NCI-H1417 (cell line): Measurements from ENCODE around the gene MMP3.

Experiments used
- DNase-seq, 3 experiments: peaks; one replicate each; lab custom pipeline; 2025; lab: John Stamatoyannopoulos, UW

Gene MMP3

DNA sequence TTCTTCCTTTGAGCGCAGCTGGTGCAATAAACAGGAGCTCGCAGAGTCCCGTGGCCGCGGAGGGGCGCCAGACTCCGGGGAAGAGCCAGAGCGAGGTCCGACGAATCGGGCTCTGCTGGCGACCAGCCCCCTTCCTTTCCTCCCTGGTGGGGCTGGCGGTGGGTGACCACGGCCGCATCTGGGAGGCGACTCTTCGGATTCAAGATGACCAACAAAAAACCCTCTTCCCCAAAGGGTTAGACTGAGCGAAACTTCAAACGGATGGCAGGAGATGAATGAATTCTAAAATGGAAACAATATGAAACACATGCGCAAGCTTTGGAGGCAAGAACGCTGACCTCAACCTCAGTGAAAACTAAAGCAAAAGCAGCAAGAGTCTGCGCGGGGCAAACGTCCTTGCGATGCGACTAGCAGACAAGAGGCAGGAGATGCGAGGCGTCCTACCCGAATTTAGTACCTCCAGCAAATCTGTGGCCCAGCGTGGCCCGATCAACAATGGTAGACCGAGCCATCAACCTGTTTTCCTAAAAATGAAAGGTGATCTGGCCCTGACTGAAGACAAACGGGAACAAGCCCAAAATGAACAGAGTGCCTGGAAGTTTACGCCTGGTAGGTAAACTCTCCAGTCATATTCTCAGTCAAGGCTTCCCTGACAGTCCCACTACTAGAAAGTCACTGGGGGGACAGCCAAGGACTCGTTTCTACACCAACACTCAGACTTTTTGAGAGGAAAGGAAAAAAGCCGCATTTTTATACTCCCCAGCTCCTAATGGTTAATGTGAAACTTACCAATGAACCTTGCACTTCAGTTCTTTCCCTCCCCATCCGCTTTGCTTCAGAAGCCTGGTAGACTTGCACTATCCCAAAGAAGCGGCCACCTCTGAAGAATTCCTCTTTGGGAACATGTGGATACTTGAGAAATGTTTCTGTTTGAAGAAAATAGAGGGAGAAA is 11.6 kb downstream of the MMP3 start:
- DNase-seq = no peak

DNA sequence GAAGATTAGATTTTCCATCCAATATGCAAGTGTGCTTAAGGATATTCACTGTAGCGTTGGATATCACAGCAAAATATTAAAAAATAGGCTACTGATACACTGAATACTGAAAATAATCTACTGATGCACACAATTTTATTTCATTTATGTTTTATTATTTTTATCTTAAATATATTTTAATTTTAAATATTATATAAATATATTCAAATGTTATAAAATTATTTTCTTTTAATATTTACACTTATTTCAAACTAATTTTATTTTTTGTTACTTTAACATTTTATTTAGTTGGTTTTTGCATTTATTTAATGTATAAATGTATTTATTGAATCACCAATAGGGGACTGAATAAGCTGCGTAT is 12.3 kb downstream of the MMP3 start:
- no peak for DNase-seq

DNA sequence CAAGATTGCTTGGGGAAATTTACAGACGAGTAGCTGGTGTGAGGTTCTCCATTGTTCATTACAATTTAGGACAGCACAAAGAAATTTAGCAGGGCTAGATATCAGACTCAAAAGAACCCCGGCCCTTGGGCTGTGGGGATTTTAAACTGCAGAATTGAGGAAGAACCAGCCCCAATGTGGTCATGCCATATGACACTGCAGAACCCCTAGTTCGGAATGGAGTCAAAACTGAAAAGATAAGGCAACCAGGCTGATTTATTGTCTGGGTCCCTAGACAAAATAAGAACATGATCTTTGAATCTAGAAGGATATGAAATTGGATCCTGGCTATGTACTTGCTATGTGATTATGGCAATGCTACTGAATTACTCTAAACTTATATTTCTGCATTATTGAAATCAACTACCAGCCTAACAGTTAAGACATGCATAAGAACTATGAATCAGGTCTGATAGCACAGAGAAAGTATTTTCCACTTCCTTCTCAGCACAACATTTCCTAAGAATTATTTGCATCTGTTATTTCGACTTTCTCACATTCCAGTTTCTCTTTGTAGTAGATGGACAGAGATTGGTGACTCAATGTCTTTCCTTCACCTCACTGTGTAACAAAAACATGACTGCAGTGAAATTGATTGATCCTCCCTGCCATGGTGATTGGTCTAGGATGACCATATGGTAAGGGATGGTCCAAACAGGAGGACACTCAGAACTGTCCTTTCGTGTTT is 13.2 kb downstream of the MMP3 start:
- DNase-seq = no peak

DNA sequence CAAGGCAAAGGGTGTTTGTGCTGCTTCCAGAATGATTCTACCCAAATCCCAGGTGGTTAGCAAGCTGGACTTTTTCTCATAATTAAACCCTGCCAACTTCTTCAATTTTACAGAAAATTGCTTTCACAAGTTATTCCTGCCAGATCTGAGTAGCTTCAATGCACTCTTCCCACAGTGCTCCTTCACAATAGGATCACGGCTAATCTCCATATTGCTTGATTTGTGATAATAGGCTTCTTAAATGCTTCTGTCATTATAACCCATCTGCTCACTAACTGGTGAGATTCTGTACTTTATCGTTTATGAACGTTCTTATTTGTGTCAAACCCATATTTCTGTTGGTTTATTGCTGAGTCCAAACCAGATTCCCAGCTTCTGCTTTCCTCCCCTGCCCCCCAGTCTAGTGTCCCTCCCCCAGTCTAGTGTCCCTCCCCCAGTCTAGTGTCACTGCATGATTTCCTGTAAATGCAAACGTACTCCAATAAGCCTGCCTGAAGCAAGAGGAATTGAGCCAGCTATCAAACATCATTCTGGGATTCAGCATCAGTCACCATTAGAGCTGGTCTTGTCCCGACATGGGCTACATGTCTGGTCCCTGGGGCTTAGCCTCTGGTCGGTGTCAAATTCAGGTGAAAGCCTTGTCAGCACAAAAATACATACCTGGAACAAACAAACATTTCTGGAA is 14.0 kb downstream of the MMP3 start:
- DNase-seq = peak in 2 of 3 experiments; percentile 25 to 48

DNA sequence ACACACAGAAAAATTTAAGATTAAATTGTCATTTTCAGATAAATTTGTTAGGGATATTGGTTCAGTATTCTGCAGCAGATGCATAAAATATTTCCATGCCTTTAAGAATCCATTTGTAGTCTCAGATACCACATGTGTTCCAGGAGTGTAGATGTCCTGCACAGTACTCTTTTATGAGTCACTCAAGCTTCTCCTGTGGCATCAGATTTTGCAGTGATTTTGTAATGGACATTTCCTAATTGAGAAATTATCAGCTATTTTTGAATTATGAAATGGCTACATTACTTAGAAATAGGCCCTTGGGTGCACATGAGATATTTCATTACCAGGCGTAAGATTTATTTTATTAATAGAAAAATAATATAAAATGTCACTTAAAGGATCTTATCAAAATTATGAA is 18.9 kb downstream of the MMP3 start:
- no peak for DNase-seq

DNA sequence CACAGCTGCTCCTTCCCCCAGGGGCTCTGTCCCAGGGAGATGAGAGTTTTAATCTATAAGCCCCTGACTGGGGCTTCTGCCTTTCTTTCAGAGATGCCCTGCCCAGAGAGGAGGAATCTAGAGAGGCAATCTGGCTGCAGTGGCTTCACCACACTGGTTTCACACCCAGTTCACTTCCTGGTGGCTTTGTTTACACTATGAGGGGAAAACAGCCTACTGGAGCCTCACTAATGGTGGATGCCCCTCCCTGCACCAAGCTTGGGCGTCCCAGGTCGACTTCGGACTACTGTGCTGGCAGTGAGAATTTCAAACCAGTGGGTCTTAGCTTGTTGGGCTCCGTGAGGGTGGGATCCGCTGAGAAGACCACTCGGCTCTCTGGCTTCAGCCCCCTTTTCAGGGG is 23.9 kb downstream of the MMP3 start:
- DNase-seq = no peak

DNA sequence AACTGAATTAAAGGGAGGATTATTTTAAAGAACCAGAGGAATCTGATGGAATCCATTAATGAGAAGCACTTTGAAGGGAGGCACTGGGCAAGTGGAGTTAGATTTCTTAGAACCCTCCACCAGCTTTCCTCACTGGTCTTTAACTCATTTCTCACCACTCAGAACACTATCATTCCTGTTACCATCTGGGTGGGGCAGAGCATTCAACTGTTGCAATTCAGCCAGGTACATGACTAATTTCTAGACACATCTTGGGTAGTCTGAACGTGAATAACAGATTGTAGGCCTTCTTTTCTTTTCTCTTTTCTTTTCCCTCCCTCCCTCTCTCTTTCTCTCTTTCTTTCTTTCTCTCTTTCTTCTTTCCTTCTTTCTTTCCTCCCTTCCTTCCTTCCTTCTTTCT is 29.9 kb downstream of the MMP3 start:
- DNase-seq = no peak

DNA sequence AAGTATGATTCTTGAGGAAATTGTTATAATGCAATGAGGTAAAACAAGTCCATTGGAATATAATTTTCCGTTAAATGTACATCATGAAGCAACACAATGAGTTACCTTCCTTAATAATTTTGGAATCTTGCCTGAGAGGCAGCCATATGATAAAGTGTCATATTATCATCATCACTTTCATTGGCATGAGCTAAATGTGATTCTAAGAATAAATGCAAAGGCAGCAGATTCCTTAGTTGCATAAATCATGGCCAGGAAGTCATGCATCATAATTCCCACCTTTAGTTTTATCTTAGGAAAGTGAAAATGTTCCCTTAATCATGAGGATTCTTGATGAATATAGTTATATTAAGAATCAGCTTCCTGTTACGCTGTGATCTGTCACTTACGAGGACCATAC is 31.2 kb downstream of the MMP3 start:
- DNase-seq = no peak

DNA sequence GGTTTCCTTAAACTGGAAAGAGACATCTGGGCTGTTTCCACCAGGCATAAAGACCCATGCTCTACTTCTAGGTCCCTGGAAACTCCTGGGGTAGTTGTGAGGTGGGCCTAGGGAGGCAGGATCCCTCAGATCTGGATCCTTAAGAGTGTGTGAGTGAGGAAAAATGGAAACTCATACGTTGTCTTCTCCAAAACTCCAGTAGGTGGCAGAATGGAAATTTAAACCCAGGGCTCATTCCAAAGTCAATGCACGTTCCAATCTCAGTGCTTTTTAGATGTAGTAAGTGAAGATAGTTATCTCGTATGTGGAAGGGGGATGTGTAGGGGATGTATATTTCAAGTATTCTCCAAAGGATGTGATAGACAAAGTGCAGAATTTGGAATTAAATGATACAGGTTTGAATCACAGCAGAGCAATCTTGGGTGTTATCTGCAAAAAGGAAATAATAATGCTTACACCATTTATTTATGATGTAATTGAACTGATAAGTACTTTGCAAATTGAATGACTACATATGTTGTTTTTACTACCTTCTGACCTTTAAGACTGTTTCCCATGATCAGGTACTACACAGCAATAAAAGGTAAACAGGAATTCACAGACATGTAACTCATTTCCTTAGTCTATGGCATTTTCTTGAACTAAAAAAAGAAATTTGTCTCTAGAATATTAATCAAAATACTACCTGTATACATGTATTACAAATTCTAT is 32.3 kb downstream of the MMP3 start:
- DNase-seq = peak; percentile 30 to 70 (median 32)

DNA sequence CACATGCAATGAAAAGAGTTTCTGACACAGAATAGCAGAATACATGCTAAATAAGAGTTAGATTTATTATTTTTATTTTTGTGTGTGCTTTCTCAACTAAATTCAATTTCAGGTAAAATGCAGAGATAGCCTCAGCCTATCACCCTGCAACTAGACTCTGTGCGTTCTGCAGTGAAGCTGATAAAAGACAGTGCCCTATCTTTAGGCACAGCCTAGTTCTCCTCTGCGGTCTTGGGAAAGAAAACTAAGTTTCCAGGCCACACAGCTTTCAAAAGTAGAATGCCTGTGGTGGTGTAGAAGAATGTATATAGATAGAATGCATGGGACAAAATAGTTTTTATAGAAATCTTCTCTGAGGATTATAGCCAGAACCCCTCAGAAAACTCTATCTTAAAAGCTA is 33.4 kb downstream of the MMP3 start:
- DNase-seq = no peak

DNA sequence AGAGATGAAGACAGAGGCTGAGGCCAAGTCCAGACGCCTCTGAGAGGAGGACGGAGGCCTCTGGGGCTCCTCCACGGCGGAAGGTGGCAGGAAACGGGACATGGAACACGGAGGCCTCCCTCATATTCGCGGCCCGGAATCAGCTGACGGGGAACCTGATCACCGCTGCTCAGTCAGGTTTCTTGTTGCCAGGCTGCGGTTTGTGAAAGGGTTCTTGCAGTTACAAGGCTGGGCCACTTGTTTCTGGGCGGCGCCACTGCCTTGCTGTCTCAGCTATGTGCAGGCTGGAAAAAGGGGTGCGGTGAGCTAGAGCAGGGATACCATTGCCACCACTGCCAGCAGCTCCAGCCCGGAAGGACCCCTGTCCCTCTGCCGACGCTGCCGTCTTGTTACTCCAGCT is 35.5 kb downstream of the MMP3 start:
- no peak for DNase-seq

DNA sequence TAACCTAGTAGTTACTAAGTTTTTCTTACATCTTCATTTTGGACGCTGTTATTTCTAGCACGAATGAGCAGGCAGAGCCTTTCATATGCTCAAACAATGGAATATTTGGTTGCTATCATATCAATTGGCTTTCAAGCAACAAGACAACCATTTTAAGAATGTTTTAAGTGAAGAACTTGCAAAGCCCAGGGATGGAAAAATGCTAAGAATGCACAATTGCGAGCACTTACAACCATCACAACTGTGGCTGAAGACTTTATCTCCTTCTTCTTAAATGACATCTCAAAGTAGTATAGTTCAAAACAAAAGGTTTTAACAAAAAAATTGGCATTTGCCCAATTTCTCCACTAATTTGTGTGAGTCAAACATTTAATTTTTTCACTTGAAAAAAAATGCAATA is 37.1 kb downstream of the MMP3 start:
- DNase-seq = no peak

DNA sequence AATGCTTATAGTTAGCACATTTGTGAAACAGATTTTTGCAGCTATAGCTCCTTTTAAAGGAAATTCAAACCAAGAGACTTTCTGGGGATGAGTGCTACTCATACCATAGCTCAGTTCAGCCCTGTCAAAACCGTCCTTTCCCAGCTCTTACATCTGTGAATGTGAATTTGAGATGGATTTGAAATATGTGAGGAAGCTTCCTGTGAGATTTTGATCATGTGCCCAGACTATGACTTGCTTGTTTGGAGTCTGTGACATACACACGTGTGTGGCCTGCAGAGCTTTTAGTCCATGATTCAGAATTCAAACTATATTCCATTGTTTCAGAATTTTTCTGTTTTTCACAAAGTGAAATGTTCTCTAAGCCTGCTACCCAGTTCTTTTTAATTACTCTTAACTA is 41.1 kb downstream of the MMP3 start:
- no peak for DNase-seq

DNA sequence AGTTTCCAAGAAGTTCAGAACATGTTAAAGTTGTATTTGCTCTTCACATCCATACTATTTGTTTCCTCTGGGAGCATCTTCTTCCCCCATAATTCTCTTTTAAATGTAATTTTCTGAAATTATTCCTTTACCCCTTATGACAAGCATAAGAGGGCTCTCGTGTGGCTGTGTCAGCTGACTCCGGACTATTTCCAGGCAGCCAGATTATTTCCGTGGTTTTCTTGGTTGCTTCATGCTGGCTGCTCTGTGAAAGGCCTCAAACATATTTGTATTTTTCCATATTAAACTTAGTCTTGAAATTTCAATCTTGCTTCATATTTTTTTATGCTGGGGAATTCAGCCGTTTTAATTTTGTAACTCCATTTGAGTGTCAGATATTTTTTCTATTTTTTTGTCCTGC is 42.6 kb downstream of the MMP3 start:
- no peak for DNase-seq

DNA sequence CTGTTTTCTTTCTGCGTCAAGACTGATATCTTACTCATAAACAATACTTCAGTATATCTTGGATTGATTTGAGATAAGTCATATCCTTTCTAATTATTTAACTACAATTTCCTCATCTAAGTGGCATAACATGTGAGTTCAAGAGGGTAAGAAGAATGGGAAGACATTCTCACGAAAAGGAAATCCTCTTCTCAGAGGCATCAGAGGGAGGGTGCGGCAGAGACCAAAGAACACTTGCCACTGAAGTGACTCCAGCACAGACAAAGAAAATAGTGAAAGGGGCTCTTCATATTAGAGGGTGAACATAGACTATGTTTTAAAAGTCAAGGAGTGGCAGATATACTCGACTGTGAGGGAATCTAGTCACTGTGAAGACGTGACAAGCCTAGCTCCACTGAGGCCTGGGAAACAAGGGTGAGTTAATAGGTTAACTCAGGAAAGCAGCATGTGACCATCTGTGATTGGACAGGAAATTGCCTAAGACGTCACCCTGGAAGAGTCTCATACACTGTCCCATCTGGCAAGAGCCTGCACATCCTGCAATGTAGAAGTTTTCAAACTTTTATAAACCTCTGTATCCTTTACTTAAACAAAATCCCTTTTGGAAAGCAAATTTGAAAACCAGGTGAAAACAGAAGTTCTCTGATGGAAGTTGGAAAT is 43.6 kb downstream of the MMP3 start:
- DNase-seq = no peak

DNA sequence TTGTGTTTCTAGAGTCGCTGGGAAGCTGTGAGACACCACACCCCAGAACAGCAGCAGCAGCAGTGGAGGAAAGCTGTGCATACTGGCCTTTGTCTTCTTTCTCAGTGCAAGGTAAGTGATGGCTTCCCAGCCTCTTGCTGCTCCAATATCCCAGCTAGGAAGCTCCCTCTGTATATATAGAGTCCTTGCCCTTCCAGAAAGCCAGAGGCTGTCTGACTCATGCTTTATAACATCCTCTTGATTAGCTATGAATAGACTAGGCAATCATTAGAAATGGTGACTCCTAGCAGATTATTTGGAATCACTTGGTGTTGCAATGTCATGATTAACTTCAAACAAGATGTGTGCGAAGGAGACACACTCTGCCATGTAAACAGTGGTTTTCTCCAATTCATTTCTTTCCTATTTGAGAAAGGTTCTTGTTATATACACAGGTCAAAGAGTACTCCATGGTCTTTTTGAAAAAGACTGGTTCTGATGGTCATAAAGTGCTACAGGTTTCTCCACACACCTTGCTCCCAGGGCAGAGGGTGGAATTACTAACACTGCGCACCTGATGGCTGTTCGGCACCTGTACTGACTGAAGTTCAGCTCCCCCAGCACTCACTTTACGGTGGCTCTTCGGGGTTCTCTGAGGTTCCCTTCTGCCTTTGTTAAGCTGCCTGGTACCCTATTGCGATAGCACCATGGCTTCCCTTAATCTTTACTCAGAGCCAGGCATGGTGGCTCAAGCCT is 45.2 kb downstream of the MMP3 start, which contains the start of gene MMP1:
TSS of gene MMP1 (minus strand) at position 149 of the 735 bp plus-strand sequence. CDS start at position 81, 68 bp downstream.
- DNase-seq = no peak

DNA sequence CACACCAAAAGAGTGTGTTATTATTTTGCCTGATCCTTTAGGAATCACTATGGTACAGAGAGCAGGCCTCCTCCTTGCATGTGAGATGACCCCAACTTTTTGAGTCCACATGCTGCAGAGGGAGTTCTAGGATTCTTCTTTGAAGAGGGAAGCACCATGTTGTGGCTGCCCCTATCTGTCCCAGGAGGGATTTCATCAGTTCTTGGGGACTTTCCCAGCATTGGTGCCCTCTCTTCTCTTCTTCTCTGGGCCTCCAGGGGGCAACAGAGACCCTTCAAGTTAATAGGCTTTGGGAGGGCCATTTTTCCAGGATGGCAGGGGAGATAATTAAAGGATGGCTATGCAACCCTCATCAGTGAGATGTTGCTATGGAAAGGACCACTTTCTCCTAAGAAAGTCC is 49.0 kb downstream of the MMP3 start:
- DNase-seq = peak in 2 of 3 experiments; percentile 16 to 22

DNA sequence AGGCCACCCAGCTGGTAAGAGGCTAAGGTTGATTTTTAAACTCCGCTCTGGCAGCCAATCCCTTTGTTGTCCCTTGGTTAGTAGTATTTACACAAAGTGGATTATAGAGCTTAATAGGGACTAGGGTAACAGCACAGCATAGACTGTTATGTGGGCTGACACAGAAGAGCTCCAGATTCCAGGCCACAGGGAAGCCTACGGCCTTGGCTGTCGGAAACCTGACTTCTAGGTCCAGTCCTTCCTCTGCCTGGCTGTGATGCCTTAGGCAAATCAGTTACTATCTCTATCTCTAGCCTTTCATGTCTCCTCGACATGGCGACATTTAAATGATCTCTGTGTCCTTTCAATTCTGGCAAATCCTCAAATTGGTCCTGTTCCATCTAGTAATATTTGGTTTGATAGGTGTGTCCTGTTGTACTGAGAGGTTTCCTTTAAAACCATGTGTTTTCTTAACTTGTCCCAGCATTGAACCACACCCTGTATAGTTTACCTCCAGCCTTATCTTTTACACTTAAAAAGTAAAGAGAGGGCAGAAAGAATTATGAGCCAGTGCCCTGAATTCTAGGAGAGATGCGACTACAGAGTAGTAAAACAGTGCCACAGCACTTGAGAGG is 49.6 kb downstream of the MMP3 start:
- no peak for DNase-seq

DNA sequence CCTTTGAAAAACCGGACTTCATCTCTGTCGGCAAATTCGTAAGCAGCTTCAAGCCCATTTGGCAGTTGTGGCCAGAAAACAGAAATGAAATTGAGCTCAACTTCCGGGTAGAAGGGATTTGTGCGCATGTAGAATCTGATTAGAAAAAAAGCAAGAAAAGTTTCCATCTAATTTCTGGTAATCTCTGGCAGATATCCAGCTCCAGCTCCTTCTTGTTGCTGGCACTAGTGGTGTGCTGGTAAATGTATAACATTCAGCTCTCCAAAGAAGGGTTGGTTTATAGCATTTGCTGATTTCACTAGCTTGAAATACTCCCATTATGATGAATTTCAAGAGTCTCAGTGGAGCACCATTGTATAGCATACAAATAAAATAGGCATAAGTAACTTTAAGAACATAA is 50.8 kb downstream of the MMP3 start:
- no peak for DNase-seq
